NCI-H128 (cell line): ENCODE data around the gene MYO1D.
"Not testable (repeated sequence)": the region's sequence is repeated elsewhere in the genome, so short reads cannot be mapped to it uniquely, and the experiment has no call there.

ENCODE experiments used
- DNase-seq: peaks from one replicate; lab custom pipeline; 2025; ENCODE audit not compliant: unreplicated experiment; lab: John Stamatoyannopoulos, UW

Gene MYO1D

GRCh38 chr17:32876417-32877163 lies at the start of gene MYO1D:
Gene MYO1D, minus strand, starts transcription at chr17:32877124. Its CDS starts 252 bp downstream, at chr17:32876872.
- DNase-seq = no peak

- DNase-seq = no peak
Observed at GRCh38 chr17:32926183-32926582, 49.3 kb upstream of the MYO1D start.

- DNase-seq = not testable (repeated sequence)
Observed at GRCh38 chr17:32923905-32924304, 47.0 kb upstream of the MYO1D start.

- DNase-seq = no peak
Observed at GRCh38 chr17:32921017-32921416, 44.1 kb upstream of the MYO1D start.

GRCh38 chr17:32920293-32920692 lies 43.4 kb upstream of the MYO1D start:
- no peak for DNase-seq

- DNase-seq = not testable (repeated sequence)
Observed at GRCh38 chr17:32919876-32920275, 43.0 kb upstream of the MYO1D start.

- DNase-seq = no peak
Observed at GRCh38 chr17:32917842-32918241, 40.9 kb upstream of the MYO1D start.

- no peak for DNase-seq
Observed at GRCh38 chr17:32917081-32917480, 40.2 kb upstream of the MYO1D start.

- DNase-seq = no peak
Observed at GRCh38 chr17:32916134-32916533, 39.2 kb upstream of the MYO1D start.

- DNase-seq = no peak
Observed at GRCh38 chr17:32915245-32915644, 38.3 kb upstream of the MYO1D start.

GRCh38 chr17:32914181-32914580 lies 37.3 kb upstream of the MYO1D start:
- no peak for DNase-seq

- no peak for DNase-seq
Observed at GRCh38 chr17:32913593-32913992, 36.7 kb upstream of the MYO1D start.

- no peak for DNase-seq
Observed at GRCh38 chr17:32912218-32912897, 35.4 kb upstream of the MYO1D start.

- DNase-seq = no peak
Observed at GRCh38 chr17:32910769-32911168, 33.8 kb upstream of the MYO1D start.

GRCh38 chr17:32909787-32910369 lies 33.0 kb upstream of the MYO1D start:
- peak; percentile 26 for DNase-seq

- DNase-seq = no peak
Observed at GRCh38 chr17:32907583-32907982, 30.7 kb upstream of the MYO1D start.

- DNase-seq = no peak
Observed at GRCh38 chr17:32904891-32905290, 28.0 kb upstream of the MYO1D start.

- no peak for DNase-seq
Observed at GRCh38 chr17:32903774-32904673, 27.1 kb upstream of the MYO1D start.

- DNase-seq = no peak
Observed at GRCh38 chr17:32901743-32902142, 24.8 kb upstream of the MYO1D start.

GRCh38 chr17:32899236-32900013 lies 22.5 kb upstream of the MYO1D start:
- DNase-seq = no peak
